NCI-H446 treated with DMSO at 0.1 percent for 48 hours (cell line): ENCODE results near the gene CLIC5.

Source experiments
- DNase-seq: peaks from one replicate; lab custom pipeline; 2025; lab: John Stamatoyannopoulos, UW

The CLIC5 gene

GRCh38 chr6:46015119-46015968 is at the start of gene CLIC5:
Gene CLIC5, minus strand, starts transcription at chr6:46015860. Its CDS starts 318 bp downstream, at chr6:46015542.
- no peak for DNase-seq

GRCh38 chr6:46062991-46063390 is 47.3 kb upstream of the CLIC5 start:
- DNase-seq = no peak

GRCh38 chr6:46062312-46062711 is 46.7 kb upstream of the CLIC5 start:
- no peak for DNase-seq

GRCh38 chr6:46061497-46061896 is 45.8 kb upstream of the CLIC5 start:
- no peak for DNase-seq

GRCh38 chr6:46059608-46060007 is 43.9 kb upstream of the CLIC5 start:
- DNase-seq = no peak

- DNase-seq = peak; percentile 46
These were observed 43.3 kb upstream of the CLIC5 start for GRCh38 chr6:46058951-46059350.

- DNase-seq = no peak
These were observed 42.1 kb upstream of the CLIC5 start for GRCh38 chr6:46057792-46058191.

- no peak for DNase-seq
These were observed 41.4 kb upstream of the CLIC5 start for GRCh38 chr6:46056906-46057529.

- DNase-seq = no peak
These were observed 38.9 kb upstream of the CLIC5 start for GRCh38 chr6:46054516-46054915.

- DNase-seq = no peak
These were observed 37.6 kb upstream of the CLIC5 start for GRCh38 chr6:46053039-46053933.

- no peak for DNase-seq
These were observed 36.8 kb upstream of the CLIC5 start for GRCh38 chr6:46052479-46052878.

- DNase-seq = no peak
These were observed 36.3 kb upstream of the CLIC5 start for GRCh38 chr6:46051962-46052361.

GRCh38 chr6:46050845-46051405 is 35.3 kb upstream of the CLIC5 start:
- DNase-seq = no peak

- no peak for DNase-seq
These were observed 33.1 kb upstream of the CLIC5 start for GRCh38 chr6:46048646-46049297.

GRCh38 chr6:46046558-46047174 is 31.0 kb upstream of the CLIC5 start:
- no peak for DNase-seq

GRCh38 chr6:46044881-46045617 is 29.4 kb upstream of the CLIC5 start:
- DNase-seq = no peak

- DNase-seq = peak; percentile 9
These were observed 26.8 kb upstream of the CLIC5 start for GRCh38 chr6:46042355-46042999.

- DNase-seq = no peak
These were observed 24.6 kb upstream of the CLIC5 start for GRCh38 chr6:46040288-46040687.

- DNase-seq = no peak
These were observed 24.0 kb upstream of the CLIC5 start for GRCh38 chr6:46039646-46040045.

- no peak for DNase-seq
These were observed 21.3 kb upstream of the CLIC5 start for GRCh38 chr6:46036911-46037310.
